ENCODE measurements around the gene SLC23A1. TPM values are rescaled to one million over a fixed set of nuclear protein-coding genes. Genes with fewer than 3 reads are reported as not detected.

SLC23A1 gene
- total RNA-seq (ENCODE audit: unreplicated experiment) = not detected
- long read RNA-seq = 0 reads

- TF ChIP-seq CTCF (IDR thresholded peaks at IDR 0.05; ENCODE audit: unreplicated experiment) = no peak
- H3K36me3 Mint-ChIP-seq (ENCODE audit: low read depth, unreplicated experiment) = peaks cover 3% of the 10 kb centered on the region
- H3K27ac Mint-ChIP-seq (ENCODE audit: unreplicated experiment) = no peak within 1 kb of the TSS
- H3K9me3 Mint-ChIP-seq (ENCODE audit: unreplicated experiment) = no peaks in the 10 kb centered on the region
- peak within 1 kb of the TSS; percentile 11 for H3K4me3 Mint-ChIP-seq (ENCODE audit: unreplicated experiment)
- peaks cover 24% of the 10 kb centered on the region for H3K4me1 Mint-ChIP-seq (ENCODE audit: unreplicated experiment)
- H3K27me3 Mint-ChIP-seq (ENCODE audit: unreplicated experiment) = peaks cover 4% of the 10 kb centered on the region
- DNase-seq (ENCODE audit: low spot score) = no peak
Measured at GRCh38 chr5:139383275-139383992, at the start of gene SLC23A1. SLC23A1 (minus strand) TSS chr5:139383297; CDS start chr5:139383253, 44 bp downstream.

- Mint-ChIP-seq H3K4me1 (ENCODE audit: unreplicated experiment) (no peaks in the 10 kb centered on the region), H3K27ac (ENCODE audit: unreplicated experiment) (no peak overlapping the region), H3K36me3 (ENCODE audit: low read depth, unreplicated experiment) (peaks cover 29% of the 10 kb centered on the region), H3K4me3 (ENCODE audit: unreplicated experiment) (no peak overlapping the region), H3K27me3 (ENCODE audit: unreplicated experiment) (no peaks in the 10 kb centered on the region), H3K9me3 (ENCODE audit: unreplicated experiment) (no peaks in the 10 kb centered on the region)
- no peak for TF ChIP-seq CTCF (IDR thresholded peaks at IDR 0.05; ENCODE audit: unreplicated experiment)
- DNase-seq (ENCODE audit: low spot score) = no peak
Measured at GRCh38 chr5:139431706-139432105, 48.6 kb upstream of the SLC23A1 start.

- H3K27me3 Mint-ChIP-seq (ENCODE audit: unreplicated experiment) = no peaks in the 10 kb centered on the region
- no peak overlapping the region for H3K4me3 Mint-ChIP-seq (ENCODE audit: unreplicated experiment)
- peaks cover 28% of the 10 kb centered on the region for H3K36me3 Mint-ChIP-seq (ENCODE audit: low read depth, unreplicated experiment)
- no peak for DNase-seq (ENCODE audit: low spot score)
- no peak for TF ChIP-seq CTCF (IDR thresholded peaks at IDR 0.05; ENCODE audit: unreplicated experiment)
- H3K4me1 Mint-ChIP-seq (ENCODE audit: unreplicated experiment) = peaks cover 11% of the 10 kb centered on the region
- no peaks in the 10 kb centered on the region for H3K9me3 Mint-ChIP-seq (ENCODE audit: unreplicated experiment)
- no peak overlapping the region for H3K27ac Mint-ChIP-seq (ENCODE audit: unreplicated experiment)
Measured at GRCh38 chr5:139430015-139430414, 46.9 kb upstream of the SLC23A1 start.

- Mint-ChIP-seq H3K27me3 (ENCODE audit: unreplicated experiment) (no peaks in the 10 kb centered on the region), H3K27ac (ENCODE audit: unreplicated experiment) (peak overlapping the region; percentile 59), H3K4me3 (ENCODE audit: unreplicated experiment) (no peak overlapping the region), H3K36me3 (ENCODE audit: low read depth, unreplicated experiment) (peaks cover 28% of the 10 kb centered on the region), H3K9me3 (ENCODE audit: unreplicated experiment) (no peaks in the 10 kb centered on the region), H3K4me1 (ENCODE audit: unreplicated experiment) (peaks cover 35% of the 10 kb centered on the region)
- no peak for TF ChIP-seq CTCF (IDR thresholded peaks at IDR 0.05; ENCODE audit: unreplicated experiment)
- DNase-seq (ENCODE audit: low spot score) = no peak
Measured at GRCh38 chr5:139426203-139426885, 43.2 kb upstream of the SLC23A1 start.

- H3K4me1 Mint-ChIP-seq (ENCODE audit: unreplicated experiment) = peaks cover 35% of the 10 kb centered on the region
- peaks cover 23% of the 10 kb centered on the region for H3K36me3 Mint-ChIP-seq (ENCODE audit: low read depth, unreplicated experiment)
- peak overlapping the region; percentile 59 for H3K27ac Mint-ChIP-seq (ENCODE audit: unreplicated experiment)
- H3K4me3 Mint-ChIP-seq (ENCODE audit: unreplicated experiment) = no peak overlapping the region
- no peaks in the 10 kb centered on the region for H3K9me3 Mint-ChIP-seq (ENCODE audit: unreplicated experiment)
- DNase-seq (ENCODE audit: low spot score) = no peak
- TF ChIP-seq CTCF (IDR thresholded peaks at IDR 0.05; ENCODE audit: unreplicated experiment) = no peak
- H3K27me3 Mint-ChIP-seq (ENCODE audit: unreplicated experiment) = no peaks in the 10 kb centered on the region
Measured at GRCh38 chr5:139425497-139425896, 42.4 kb upstream of the SLC23A1 start.

Data from endothelial cell (in vitro differentiated cells).